Thoracic aorta (tissue), 2 donors: ENCODE data around the gene LPAR5. TPM values are rescaled to one million over a fixed set of nuclear protein-coding genes. Genes with fewer than 3 reads are reported as not detected.
A peak's percentile ranks its signal among the peaks of the same experiment; 100 is the strongest.

Experiments
- ATAC-seq: fragments of 150-250 bp; one replicate; pipeline ENCODE4 v1.8.0; 2017; ENCODE audit warnings: low read depth; ENCODE audit not compliant: insufficient number of reproducible peaks, low FRiP score
- DNase-seq: peaks from one replicate; pipeline ENCODE4 v3.0.0-alpha.2; 2020; ENCODE audit warnings: low spot score
- H3K27ac ChIP-seq, 2 donors: fragments of 200-600 bp; sonication (generic); 1 replicate in 1 of 2; 2 replicates in 1 of 2; pipeline ENCODE4 v1.5.1; 2016; ENCODE audit warnings: mild to moderate bottlenecking in 2 of 2, moderate library complexity in 2 of 2
- H3K27me3 ChIP-seq: fragments of 200-600 bp; sonication (generic); replicated peaks from 2 replicates; pipeline ENCODE4 v1.6.0; 2016; ENCODE audit warnings: mild to moderate bottlenecking; ENCODE audit not compliant: insufficient read depth
- H3K36me3 ChIP-seq: fragments of 200-600 bp; sonication (generic); one replicate; pipeline ENCODE4 v1.5.1; 2016
- H3K4me1 ChIP-seq, 2 donors: fragments of 200-600 bp; sonication (generic); 1 replicate in 1 of 2; 2 replicates in 1 of 2; pipeline versions ENCODE4 v1.5.1 to v1.6.0; 2016; ENCODE audit warnings: low read depth in 2 of 2, mild to moderate bottlenecking in 1 of 2; ENCODE audit not compliant: control insufficient read depth in 1 of 2
- H3K4me3 ChIP-seq: fragments of 200-600 bp; sonication (generic); 2 replicates; pipeline ENCODE4 v1.5.1; 2016; ENCODE audit warnings: mild to moderate bottlenecking
- H3K9me3 ChIP-seq: fragments of 200-600 bp; sonication (generic); 2 replicates; pipeline ENCODE4 v1.5.1; 2016
- CTCF ChIP-seq: fragments of 200-600 bp; sonication (generic); IDR thresholded peaks from one replicate; pipeline ENCODE4 v1.5.1; 2019; ENCODE audit warnings: antibody characterized with exemption
- total RNA-seq, 2 donors: library from RNA; depleted of rRNA; stranded (reverse); fragments of >200 nt; gene quantifications; one replicate each; pipeline versions ENCODE4 v1.1.0 to v1.2.3, GENCODE V29; 2016

LPAR5 gene
- total RNA-seq, 2 donors from 2014 or later, result 4.8 to 6.8 TPM

DNA sequence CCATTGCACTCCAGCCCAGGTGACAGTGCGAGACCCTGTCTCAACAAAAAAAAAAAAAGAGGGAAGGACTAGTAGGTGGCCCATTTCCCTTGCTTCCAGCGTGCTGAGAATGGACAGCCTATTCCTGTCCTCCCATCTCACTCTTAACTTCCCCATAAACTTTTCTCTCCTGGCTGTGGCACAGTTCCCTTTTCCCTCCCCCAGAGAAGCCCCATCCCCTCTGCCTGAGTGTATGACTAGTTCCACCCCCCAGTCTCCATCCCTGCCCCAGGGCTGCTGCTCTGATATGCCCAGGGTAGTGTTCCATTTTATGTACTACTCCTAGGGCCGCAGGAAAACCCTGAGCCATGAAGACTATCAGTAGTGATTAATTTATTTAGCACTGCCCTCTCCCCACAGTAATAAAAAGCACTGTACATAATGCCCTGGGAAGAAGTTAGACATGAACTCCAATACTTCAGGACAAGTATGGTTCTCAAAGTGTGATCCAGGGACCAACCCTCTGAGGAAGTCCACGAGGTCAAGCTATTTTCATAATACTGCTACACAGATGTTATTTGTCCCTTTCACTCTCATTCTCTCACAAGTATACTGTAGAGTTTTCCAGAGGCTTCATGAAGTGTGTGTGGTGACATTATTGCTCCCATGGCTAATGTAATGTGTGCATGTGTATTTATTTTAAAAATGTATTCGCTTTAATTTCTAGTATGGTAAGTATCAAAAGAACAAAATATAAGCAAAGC is 17.1 kb downstream of the LPAR5 start:
- no peak for TF ChIP-seq CTCF
- Histone ChIP-seq H3K9me3 (no peaks in the 10 kb centered on the region), H3K4me3 (no peak overlapping the region), H3K27ac (no peak overlapping the region), H3K4me1 (peaks cover 8 to 18% of the 10 kb centered on the region in 2 donors), H3K36me3 (no peaks in the 10 kb centered on the region), H3K27me3 (no peaks in the 10 kb centered on the region)
- no peak for DNase-seq
- ATAC-seq, result no peak

DNA sequence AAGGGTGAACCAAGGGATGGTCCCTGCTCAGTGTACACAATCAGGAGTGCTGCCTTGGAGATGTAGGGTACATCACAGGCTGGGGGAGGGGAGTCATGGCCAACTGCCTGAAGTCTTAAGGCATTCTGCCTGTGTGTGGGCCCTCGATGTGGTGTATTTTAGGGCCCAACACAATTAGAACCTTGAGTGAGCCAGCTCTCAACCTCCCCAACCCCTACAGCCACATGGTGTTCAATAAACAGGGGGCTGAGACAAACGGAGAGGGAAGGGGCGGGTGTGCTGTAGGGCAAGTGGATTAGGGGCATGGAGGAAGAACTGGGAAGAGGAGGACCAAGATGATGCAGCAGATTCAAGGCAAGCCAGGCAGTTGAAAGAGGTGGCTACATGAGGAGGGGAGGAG is 20.0 kb downstream of the LPAR5 start:
- H3K4me1 ChIP-seq, result peaks cover 21 to 39% of the 10 kb centered on the region in 2 donors
- TF ChIP-seq CTCF, result no peak
- no peak overlapping the region for H3K4me3 ChIP-seq
- no peaks in the 10 kb centered on the region for H3K36me3 ChIP-seq
- DNase-seq (no peak), ATAC-seq (no peak)
- peak overlapping the region; percentile 19 to 21 for H3K27ac ChIP-seq
- H3K9me3 ChIP-seq, result no peaks in the 10 kb centered on the region
- no peaks in the 10 kb centered on the region for H3K27me3 ChIP-seq

- Histone ChIP-seq H3K27me3 (no peaks in the 10 kb centered on the region), H3K4me3 (no peak overlapping the region), H3K27ac (peak overlapping the region; percentile 96 to 99), H3K36me3 (no peaks in the 10 kb centered on the region), H3K4me1 (peaks cover 16 to 33% of the 10 kb centered on the region in 2 donors), H3K9me3 (no peaks in the 10 kb centered on the region)
- DNase-seq (no peak), ATAC-seq (no peak)
- TF ChIP-seq CTCF, result no peak
These were observed 21.1 kb downstream of the LPAR5 start for GRCh38 chr12:6614513-6615172.

DNA sequence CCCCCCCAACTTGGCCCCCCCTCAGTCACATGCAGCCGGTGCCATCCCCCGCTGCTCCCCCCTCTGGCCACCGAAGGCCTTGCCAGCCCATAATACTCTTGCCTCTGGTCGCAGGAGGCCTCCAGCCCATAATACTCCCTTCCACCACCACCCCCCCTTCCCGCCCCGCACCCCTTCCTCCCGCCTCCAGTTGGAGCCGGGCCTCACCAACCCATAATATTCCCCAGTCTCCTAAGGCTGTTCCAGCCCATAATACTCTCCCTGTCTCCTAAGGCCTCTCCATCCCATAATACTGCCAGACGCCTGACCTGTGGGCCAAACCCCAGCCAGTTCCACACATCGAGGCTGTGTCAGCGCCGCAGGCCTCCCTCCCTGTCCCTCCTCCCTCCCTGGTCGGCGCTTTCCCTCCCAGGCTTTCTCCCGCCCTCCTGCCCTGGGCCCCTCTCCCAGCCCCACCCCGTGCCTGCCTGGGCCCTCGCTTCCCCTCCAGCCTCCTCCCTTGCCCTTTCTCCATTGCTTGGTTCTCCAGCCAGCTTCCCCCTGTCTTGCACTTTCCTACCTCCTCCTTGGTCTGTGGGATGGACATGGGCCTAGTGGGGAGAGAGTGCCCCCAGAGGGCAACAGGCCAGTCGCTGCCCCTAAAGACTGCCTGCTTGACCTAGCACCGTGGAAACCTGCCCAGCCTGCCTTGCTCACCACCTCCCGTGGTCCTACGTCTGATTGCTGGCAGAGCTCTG is 21.8 kb downstream of the LPAR5 start:
- H3K4me1 ChIP-seq, result peaks cover 16 to 33% of the 10 kb centered on the region in 2 donors
- no peaks in the 10 kb centered on the region for H3K9me3 ChIP-seq
- peak overlapping the region; percentile 96 to 99 for H3K27ac ChIP-seq
- H3K27me3 ChIP-seq, result no peaks in the 10 kb centered on the region
- no peaks in the 10 kb centered on the region for H3K36me3 ChIP-seq
- peak; percentile 77 for DNase-seq
- TF ChIP-seq CTCF, result no peak
- peak; percentile 81 for ATAC-seq
- H3K4me3 ChIP-seq, result peak overlapping the region; percentile 20
